HT1080 (cell line): Measurements from ENCODE around the gene PSMD2. TPM values are rescaled to one million over a fixed set of nuclear protein-coding genes. Genes with fewer than 3 reads are reported as not detected.

Source experiments
- DNase-seq: peaks from one replicate; pipeline ENCODE4 v3.0.0-alpha.2; 2015; ENCODE audit warnings: low read depth
- small RNA-seq: library from RNA; depleted of rRNA; stranded (forward); fragments of <200 nt; gene quantifications from one replicate; pipeline ENCODE3, GENCODE V24; 2014
- total RNA-seq: library from RNA; depleted of rRNA; stranded (reverse); fragments of >200 nt; shearing (Covaris generic); gene quantifications from 2 replicates; pipeline ENCODE4 v1.2.3, GENCODE V29; 2014; rRNA removed

Gene PSMD2
- total RNA-seq, 1 experiment from 2014 or later = 1,674 TPM

DNA sequence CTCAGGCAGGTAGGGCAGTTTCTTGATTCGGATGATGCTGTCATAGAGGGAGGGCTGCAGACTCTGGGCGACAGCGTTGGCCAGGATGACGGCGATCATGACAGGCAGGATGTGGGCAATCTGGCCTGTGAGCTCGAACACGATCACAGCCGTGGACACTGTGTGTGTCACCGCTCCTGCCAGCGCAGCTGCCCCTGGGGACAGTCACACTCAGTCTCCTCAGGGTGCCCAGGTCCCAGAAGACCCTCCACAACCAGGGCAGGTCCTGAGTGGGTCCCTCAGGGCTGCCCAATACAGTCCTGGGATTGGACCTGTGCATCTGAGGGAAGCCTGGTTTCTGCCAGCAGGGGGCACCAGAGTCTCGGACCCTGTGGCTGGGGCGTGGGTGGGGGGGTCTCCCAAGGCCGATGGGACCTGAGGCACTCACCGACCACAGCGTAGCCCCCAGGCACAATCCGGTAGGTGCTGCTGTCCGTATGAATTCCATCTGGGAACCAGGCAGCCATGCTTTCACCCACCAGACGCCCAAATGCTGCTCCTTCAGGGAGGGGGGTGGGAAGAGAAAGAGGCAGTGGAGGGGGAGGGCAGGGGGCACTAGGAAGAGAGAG, 55.2 kb downstream of the PSMD2 start:
- peak; percentile 61 for DNase-seq

DNA sequence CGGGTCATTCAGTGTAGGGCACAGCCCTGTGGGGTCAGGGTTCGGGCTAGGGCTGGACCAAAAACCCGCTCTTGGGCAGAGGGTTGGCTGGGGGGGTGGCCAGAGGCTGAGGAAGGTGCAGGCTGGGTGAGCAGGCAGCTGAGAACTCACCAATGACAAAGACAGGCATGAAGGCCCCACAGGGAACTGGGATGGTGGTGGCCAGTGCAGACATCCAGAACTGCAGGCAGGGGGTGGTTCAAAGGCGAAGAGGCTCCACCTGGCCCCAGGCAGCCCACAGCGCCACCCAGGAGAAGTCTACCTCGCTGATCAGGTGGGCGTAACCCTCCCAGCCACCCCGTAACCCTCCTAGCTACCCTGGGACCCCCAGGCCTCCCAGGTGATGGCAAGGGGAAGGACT, 55.7 kb downstream of the PSMD2 start:
- DNase-seq = no peak

DNA sequence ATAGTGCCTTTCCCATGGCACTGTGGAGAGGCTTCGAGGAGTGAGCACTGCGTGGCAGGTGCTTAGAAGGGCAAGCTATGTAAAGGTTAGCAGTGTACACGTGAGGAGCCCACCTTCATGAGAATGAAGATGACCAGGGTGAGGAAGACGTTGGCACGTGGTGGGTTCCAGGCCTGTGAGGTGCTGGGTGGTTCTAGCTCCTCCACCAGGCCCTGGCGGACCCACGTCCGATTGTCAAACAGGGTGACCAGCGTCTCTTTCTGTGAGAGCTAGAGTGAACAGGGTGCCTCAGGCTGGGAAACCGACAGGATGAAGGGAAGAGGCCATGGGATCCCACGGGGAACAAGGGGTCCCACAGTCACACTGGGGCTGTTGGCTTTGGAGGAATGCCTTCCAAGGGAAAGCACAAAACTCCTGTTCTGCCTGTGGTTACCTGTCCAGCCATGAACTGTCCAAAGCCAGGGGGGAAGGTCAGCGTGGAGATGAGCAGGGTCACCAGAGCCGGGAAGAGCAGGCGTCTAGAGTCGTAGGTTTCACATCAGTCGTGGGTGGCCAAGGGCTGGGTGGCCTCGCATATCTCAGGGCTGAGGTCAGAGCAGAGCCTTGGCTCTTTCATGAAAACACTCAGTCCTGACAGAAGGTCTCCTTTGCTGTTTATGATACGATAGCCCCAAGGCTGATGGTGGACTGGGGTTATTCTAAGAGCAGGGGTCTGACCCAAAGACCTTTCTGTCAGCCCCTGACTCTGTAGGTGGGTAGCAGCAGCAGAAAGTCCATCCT, 56.4 kb downstream of the PSMD2 start:
- DNase-seq = no peak

DNA sequence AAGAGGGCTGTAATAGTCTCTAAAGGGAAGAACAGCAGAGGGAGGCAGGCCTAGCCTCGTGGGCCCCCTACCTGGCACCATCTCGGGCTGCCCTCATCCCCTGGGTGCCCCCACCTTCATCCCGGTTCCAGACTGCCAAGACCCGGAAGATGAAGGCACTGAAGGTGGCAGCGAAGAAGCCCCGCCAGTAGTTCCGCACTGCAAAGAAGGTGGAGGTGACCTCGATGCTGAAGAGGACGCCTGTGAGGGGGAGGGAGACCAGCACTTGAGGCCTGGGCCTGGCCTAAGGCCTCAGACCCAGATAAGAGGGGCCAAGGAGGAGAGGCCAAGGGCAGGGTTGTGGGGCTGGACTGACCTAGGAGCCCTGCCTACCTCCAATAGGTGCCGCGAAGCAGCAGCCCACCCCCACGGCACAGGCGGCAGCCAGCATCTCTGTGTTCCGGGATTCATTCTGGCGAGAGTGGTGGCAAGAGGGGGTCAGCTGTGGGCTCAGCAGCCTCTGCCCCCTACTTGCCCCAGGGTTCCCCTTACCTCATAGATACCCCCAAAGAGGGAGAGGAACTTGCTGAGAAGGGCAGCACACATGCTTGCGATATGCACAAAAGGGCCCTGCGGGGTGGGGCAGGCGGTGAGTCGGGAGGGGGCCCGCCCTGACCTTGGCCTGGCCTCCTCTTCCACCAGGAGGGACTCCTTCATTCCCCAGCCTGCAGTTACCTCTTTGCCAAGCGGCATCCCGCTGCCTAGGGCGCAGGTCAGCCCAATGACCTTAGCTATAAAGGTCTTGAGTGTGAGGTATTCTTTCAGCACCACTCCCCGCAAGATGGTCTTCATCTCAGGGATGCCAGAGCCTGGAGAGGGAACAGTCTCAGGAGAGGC, 58.4 kb downstream of the PSMD2 start:
- DNase-seq = no peak

DNA sequence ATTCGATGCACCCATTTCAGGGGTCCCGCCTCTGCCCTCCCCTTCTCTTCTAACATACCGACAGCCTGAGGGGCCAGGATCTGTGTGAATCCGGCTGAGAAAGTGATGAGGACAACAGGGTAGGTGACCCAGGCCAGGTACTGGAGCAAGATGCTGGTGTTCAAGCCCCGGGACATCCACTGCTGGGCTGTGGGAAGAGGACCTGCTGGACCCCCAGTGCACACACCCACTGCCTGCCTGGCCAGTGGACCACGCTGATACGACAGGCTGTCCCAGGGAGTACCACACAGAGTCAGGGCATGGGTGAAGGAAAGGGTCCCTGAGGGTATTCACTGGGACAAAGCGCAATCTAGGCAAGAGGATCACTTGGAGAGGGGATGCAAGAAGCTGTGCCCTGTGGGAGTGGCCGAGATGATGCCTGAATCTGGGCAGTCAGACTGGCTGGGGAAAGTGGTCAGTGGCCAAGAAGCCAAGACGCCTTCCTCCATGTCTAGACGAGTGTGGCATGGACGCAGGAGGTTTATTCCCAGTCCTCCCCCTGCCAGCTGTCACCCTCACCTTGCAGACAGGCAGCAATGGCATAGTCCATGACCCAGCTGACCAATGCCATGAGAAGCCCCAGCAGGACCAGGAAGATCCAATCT, 59.2 kb downstream of the PSMD2 start:
- no peak for DNase-seq

Small RNA genes lying within 50 kb of the gene (small RNA-seq; reads per million reads assigned to genes)
- 866 reads per million, percentile 98 among the genes with 10 or more reads in this experiment for gene SNORD66

Other genes starting within 250 kb of the PSMD2 start
- gene HTR3C, start 246.2 kb upstream of the PSMD2 start, total RNA-seq = not detected in 2 replicates
- gene HTR3E, start 202.2 kb upstream of the PSMD2 start, total RNA-seq = not detected in 2 replicates
- gene EIF2B5, start 163.9 kb upstream of the PSMD2 start, total RNA-seq = 85.0 and 88.4 TPM in 2 replicates
- 38.6 and 46.8 TPM in 2 replicates for gene DVL3, start 143.9 kb upstream of the PSMD2 start, total RNA-seq
- 840 and 907 TPM in 2 replicates for gene AP2M1, start 124.4 kb upstream of the PSMD2 start, total RNA-seq
- gene ABCF3, start 113.0 kb upstream of the PSMD2 start, total RNA-seq = 49.1 and 72.9 TPM in 2 replicates
- gene VWA5B2, start 69.7 kb upstream of the PSMD2 start, total RNA-seq = not detected in 2 replicates
- 93.3 and 146 TPM in 2 replicates for gene ALG3, start 50.3 kb upstream of the PSMD2 start, total RNA-seq
- gene EEF1AKMT4, start 49.6 kb upstream of the PSMD2 start, total RNA-seq = 18.5 TPM in 2 replicates
- gene CAMK2N2, start 37.7 kb upstream of the PSMD2 start, total RNA-seq = 3.6 and 10.5 TPM in 2 replicates
- gene ECE2, start 23.2 kb upstream of the PSMD2 start, total RNA-seq = not detected in 2 replicates
- 750 and 760 TPM in 2 replicates for gene EIF4G1, start 15.4 kb downstream of the PSMD2 start, total RNA-seq
- 61.8 and 71.7 TPM in 2 replicates for gene FAM131A, start 38.4 kb downstream of the PSMD2 start, total RNA-seq
- gene CLCN2, start 62.4 kb downstream of the PSMD2 start, total RNA-seq = 13.9 and 21.1 TPM in 2 replicates
- gene POLR2H, start 62.5 kb downstream of the PSMD2 start, total RNA-seq = 327 and 330 TPM in 2 replicates
- gene THPO, start 79.0 kb downstream of the PSMD2 start, total RNA-seq = not detected in 2 replicates
- gene CHRD, start 80.8 kb downstream of the PSMD2 start, total RNA-seq = 0.43 and 1.2 TPM in 2 replicates